Measurements from ENCODE around the gene AKAP1.

DNA sequence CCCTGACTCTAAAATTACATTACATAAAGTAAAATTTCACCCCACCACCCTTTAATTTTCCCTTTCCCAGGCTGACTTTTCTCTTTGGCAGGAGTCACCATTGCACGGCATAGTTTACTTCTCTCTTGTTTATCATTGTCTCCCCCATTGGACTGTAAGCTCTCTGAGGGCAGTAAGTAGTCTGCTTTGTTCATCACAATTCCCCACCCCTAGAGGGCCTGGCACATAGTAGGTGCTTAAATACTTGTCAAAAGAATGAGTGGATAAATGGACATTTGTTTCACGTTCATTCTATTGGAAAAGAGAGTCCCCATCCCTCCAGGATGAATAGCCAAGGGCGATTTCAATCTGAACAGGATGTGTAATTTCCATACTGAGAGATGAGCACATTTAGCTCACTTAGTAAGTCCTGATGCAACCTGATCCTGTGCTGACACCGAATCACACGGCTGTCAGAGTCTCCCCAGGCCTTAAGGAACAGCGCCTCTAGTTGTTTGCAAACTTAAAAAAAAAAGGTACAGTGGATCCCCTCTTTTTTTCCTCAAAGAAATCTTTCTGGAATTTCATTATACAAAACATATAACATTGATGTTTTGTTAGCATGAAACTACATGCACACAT, 54.0 kb downstream of the AKAP1 start:
- TF ChIP-seq POLR2A (IDR thresholded peaks at IDR 0.05): no peak
- TF ChIP-seq, protein P1, sequence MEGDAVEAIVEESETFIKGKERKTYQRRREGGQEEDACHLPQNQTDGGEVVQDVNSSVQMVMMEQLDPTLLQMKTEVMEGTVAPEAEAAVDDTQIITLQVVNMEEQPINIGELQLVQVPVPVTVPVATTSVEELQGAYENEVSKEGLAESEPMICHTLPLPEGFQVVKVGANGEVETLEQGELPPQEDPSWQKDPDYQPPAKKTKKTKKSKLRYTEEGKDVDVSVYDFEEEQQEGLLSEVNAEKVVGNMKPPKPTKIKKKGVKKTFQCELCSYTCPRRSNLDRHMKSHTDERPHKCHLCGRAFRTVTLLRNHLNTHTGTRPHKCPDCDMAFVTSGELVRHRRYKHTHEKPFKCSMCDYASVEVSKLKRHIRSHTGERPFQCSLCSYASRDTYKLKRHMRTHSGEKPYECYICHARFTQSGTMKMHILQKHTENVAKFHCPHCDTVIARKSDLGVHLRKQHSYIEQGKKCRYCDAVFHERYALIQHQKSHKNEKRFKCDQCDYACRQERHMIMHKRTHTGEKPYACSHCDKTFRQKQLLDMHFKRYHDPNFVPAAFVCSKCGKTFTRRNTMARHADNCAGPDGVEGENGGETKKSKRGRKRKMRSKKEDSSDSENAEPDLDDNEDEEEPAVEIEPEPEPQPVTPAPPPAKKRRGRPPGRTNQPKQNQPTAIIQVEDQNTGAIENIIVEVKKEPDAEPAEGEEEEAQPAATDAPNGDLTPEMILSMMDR (IDR thresholded peaks at IDR 0.05 in 4 of 5, conservative IDR thresholded peaks at IDR 0.05 in 1 of 5): peak in 1 of 5 experiments; percentile 24

Measured in gastrocnemius medialis (tissue), 4 donors.